Stimulated activated CD4-positive, alpha-beta T cell treated with anti-CD3 and anti-CD28 coated beads, Interleukin-1b, Interleukin-23, amount 100 ng/mL, for 24 hours (primary cell): ENCODE data around the gene STRC.
"Not testable (repeated sequence)": the region's sequence is repeated elsewhere in the genome, so short reads cannot be mapped to it uniquely, and the experiment has no call there.

Source experiments
- DNase-seq, 4 experiments: peaks; one replicate each; pipeline ENCODE4 v3.0.0-alpha.2; 2020; ENCODE audit warnings: low read depth in 4 of 4, low spot score in 1 of 4

Gene STRC

DNA sequence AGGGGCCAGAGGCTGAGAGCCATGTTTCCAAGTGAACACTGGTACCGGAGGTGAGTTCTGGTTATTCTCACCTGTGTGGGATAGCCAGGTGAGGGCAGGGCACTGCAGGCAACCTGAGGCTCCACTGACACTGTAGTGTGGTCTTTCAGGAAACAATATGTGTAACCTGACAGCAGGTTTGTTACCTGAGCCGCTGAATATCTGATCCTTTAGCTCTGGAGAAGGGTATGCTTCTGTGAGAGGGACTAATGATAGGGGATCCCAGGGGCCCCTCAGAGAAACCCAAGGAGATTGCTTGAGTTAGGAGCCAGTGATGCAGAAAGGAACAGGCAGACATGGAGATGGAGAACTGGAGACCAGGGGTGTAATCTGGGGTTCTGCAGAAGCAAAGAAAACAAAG is at the start of gene STRC:
TSS of gene STRC (minus strand) at position 101 of the 400 bp plus-strand sequence. CDS start at position 23, 78 bp downstream.
- DNase-seq: not testable (repeated sequence)

GRCh38 chr15:43666177-43666576 is 47.6 kb upstream of the STRC start:
- not testable (repeated sequence) for DNase-seq

GRCh38 chr15:43663333-43663732 is 44.7 kb upstream of the STRC start:
- not testable (repeated sequence) for DNase-seq

GRCh38 chr15:43662293-43662692 is 43.7 kb upstream of the STRC start:
- DNase-seq: not testable (repeated sequence)

DNA sequence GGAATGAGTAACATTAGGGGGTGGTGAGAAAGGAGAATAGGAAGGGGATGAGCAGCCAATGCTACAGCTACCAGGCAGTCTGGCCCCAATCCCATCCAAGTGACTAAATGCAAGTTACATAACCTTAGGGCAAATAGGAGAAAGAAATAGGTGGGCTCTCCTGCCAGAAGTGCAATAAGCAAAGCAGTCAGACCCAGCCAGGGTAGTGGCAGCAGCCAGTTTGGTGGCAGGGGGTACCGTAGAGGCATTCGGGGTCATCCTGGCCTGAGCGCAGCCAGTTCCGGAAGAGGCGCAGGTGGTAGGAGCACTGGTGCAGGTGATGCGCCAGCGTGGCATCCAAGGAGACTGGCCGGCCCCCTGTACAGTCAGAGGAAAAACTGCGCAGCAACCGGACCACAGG is 41.1 kb upstream of the STRC start:
- DNase-seq: not testable (repeated sequence)

DNA sequence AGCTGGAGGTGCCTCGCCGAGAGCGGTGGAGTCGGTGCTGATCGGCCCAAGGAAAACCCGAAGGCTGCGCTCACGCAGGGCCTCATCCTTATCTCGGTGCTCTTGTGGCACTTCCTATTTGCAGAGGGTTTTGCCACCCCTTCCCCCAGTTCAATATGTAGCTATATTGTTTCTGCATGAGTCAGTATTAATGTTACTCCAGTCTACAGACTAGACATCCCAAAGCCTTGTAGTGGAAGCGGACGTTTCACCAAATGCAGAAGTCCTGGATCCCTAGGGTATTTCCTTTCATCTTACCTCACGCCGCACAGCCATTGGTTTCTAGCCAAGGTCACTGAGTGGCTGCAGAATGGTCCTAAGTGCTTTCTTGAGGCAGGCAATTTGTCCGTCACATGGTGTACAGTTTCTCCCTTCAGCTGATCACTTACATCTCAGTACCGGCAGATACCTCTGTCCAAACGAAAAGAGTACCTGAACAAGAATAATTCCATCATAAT is 30.9 kb upstream of the STRC start:
- DNase-seq: not testable (repeated sequence)

DNA sequence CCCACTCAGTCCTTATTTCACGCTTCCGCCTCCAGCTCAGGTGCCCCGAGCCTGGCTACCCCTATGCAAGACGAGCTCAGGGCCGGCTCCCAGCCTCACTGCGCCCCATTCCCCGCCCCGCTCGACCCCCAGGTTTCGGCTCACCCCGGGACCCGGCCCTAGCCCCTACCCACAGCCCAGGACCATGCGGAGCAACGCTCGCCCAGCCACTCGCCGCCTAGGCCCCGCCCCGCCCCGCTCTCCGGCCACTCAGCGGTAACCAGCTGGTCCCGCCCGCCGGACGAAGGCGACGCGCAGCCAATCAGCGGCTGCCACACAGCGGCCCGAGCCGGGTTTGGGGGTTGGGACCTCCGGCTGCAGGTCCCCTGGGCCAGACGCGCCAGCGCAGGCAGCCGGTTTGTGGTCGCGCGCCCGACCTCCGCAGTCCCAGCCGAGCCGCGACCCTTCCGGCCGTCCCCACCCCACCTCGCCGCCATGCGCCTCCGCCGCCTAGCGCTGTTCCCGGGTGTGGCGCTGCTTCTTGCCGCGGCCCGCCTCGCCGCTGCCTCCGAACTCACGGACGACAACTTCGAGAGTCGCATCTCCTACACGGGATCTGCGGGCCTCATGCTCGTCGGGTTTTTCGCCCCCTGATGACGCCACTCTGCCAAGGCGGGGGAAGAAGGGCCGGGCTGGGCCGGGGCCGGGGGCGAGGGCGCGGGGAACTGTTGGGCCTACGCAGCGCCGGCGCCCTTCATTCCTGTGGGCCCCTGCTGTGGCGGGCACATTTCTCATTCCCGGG is 30.2 kb upstream of the STRC start, which contains the start of gene CATSPER2:
TSS of gene CATSPER2 (minus strand) at position 196 of the 781 bp plus-strand sequence. CDS start 783 bp downstream, outside the sequence.
- no peak for DNase-seq

GRCh38 chr15:43638464-43639204 is 20.0 kb upstream of the STRC start:
- DNase-seq: not testable (repeated sequence)

DNA sequence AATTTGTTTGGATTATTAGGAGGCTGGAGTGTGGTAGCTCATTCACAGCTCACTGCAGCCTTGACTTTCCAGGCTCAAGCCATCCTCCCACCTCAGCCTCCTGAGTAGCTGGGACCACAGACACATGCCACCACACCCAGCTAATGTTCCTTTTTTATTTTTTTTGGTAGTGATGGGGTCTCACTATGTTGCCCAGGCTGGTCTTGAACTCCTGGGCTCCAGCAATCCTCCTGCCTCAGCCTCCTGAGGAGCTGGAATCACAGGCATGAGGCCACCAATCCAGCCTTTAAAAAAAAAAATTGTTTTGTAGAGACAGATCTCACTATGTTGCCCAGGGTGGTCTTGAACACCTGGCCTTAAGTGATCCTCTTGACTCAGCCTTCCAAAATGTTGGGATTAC is 8.3 kb upstream of the STRC start:
- DNase-seq: not testable (repeated sequence)

DNA sequence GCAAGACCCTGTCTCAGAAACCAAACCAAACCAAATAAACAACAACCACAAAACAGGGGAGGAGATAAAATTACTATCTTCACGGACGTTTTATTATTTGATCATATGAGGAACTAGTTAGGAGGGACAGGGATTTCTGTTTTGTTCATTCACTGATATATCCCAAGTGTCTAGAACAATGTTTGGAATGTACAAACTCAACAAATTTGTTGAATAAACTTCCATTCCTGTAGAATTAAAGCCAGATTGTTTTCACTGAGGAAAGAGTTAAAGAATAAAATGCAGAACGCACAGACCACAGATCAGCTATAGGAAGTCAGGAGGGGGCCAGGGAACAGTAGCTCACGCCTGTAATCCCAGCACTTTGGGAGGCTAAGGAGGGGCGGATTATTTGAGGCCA is 6.5 kb upstream of the STRC start:
- no peak for DNase-seq

- not testable (repeated sequence) for DNase-seq
Measured at GRCh38 chr15:43622068-43622799, 3.6 kb upstream of the STRC start.

DNA sequence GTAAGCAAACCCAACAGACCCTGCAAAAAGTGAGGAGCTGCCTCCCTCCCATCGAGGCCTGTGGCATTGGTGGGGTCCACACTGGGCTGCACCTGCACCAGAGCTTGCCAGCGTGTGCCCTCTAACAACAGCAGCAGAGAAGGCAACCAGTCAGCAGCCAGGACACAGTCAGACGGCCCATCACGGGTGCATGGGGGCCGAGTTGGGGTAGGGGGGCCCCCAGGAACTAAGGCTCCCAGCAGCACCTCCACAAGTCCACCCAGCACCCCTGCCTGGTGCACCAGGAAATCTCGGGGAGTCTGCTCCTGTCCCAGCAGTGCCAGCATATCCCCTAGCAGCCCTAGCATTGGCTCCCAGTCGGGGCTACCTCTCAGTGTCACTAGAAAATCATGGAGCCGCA is 850 bp downstream of the STRC start:
- not testable (repeated sequence) for DNase-seq

- DNase-seq: not testable (repeated sequence)
Measured at GRCh38 chr15:43602233-43602632, 16.4 kb downstream of the STRC start.

DNA sequence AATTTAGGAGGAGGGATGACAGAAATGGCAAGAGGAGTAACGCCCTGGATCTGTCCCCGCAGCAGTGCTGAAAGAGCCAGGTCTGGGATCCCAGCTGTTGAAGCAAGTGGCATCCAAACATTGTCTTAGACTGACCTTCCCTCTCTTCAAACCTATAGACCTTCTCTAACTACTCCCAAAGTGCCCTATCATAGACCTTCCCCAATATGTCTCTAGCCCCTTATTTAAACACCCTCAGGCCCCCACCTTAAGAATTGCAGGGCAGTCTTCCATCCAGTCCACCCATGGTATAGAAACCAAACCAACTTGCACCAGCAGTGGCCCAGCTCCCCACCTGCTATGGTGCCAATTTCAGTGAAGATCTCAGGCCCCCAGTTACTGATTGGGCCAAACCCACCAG is 18.4 kb downstream of the STRC start:
- not testable (repeated sequence) for DNase-seq

DNA sequence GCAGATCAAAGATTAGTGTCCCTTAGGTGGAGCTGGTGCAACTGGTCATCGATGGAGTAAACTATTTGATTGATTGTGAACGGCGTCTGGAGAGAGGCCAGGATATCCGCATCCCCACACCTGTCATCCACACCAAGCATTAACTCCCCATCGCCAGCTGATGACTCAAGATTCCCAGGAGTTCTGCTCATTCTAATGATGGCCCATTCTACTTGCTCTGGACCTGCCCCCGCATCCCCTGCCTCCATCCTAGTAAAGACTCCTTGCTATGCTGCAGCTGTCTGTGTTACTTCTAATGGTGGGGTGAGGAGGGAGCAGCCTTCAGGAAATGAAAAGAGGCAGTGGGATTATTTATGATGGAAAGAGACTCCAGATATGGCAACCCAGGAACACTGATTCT is 19.5 kb downstream of the STRC start:
- DNase-seq: not testable (repeated sequence)

DNA sequence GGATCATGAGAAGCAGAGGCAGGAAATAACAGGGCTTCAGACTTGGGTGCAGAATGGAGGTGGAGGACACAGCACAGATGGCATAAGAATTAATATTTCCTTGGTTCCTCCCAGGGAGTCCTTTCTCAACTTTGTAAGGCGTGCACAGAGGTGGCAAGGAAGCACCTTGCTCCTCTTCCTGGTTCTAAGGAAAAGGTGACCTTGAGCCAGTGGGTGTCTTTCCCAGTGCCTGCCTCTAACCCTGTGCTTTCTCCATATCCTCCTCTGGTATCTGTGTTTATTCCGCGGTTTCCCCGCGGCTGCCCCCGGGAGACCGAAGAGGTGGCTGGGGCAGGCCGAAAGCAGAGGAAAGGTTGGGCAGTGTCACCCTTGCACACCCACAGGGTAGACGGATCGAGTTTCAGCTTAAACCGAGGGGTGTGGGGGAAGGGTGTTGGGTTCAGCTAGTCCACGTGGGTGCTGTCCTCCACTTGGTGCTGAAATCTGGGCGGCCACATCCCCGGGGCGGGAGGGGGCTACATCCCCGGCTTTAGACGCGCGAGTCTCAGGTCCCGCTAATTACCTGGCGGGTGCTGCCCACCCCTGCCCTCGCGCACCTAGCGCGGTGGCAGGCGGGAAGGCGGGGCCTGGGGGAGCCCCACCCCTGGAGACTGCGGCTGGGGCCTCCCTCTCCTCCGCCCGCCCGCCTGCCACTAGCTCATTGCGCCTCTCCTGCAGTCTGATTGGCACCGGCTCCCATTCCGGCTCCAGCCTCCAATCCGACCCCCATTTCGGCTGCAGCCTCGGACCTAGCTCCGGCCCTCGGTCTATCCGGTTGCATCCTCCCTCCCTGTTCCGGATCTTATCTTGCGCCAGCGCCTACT is 25.0 kb downstream of the STRC start, which contains the start of gene CKMT1B:
TSS of gene CKMT1B (plus strand) at position 700 of the 863 bp plus-strand sequence. CDS start 192 bp downstream, outside the sequence.
- DNase-seq: not testable (repeated sequence)

- DNase-seq: not testable (repeated sequence)
Measured at GRCh38 chr15:43592841-43593240, 25.8 kb downstream of the STRC start.

DNA sequence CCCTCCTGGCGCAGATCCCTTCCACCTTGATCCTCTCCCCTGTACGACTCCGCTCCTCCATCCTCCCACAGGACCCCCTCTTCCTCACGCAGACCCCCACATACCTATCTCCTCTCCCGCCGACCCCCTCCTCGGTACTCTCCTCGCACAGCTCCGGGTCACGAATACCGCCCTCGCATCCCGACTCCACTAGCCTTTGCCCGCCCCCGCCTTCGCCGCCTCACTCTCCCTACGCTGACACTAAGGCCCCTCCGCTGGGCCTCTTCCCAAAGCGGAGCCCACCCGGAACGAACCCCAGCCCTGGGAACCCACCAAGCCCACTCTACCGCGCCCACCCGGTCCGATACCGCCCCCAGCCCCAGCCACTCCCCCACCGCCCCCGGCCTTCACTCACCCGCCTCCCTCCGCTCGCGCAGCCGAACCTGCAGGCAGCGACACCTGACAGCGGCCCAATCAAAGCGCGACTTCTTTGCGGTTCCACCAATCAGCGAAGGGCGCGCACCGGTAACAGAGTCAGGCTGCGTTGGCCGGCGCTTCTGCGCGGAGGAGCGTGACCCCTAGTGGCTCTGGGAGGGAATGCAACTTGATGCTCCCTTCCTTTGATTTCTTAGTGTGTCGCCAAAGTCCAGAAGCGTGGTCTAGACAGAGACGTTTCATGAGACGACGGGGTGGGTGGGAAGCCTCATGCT is 28.7 kb downstream of the STRC start, which contains the start of gene PPIP5K1:
TSS of gene PPIP5K1 (minus strand) at position 431 of the 689 bp plus-strand sequence. CDS start 5,704 bp downstream, outside the sequence.
- DNase-seq: not testable (repeated sequence)

DNA sequence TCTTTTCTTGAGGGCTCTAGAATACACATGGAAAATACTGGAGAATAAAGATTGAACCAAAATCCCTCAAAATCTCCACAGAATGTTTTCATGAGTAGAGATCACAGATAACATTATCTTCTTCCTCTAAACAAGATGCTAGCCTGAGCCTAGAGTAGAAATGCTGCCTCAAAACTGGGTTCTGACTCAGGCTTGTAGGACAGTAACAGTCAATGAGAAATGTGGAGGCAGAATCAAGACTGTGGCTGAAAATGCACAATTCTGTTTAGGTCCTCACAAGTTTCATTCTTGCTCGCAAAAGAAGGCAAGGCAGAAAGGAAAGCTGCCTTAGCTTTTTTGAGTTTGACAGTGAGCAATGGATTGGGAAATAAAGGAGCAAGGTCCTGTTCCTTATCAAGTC is 44.0 kb downstream of the STRC start:
- not testable (repeated sequence) for DNase-seq
